Spleen (tissue), 11 donors: ENCODE results near the gene IFT52. TPM values are rescaled to one million over a fixed set of nuclear protein-coding genes. Genes with fewer than 3 reads are reported as not detected.

Source experiments
- DNase-seq: peaks from one replicate; pipeline ENCODE4 v3.0.0-alpha.2; 2020
- H3K27ac ChIP-seq, 8 donors: fragments of 200-600 bp; sonication (generic) in 7 of 8; 1 replicate in 4 of 8; 2 replicates in 4 of 8; pipeline versions ENCODE4 v1.5.0 to v1.8.0; 2016 to 2021; ENCODE audit warnings: inconsistent platforms in 4 of 8, mild to moderate bottlenecking in 4 of 8, moderate library complexity in 1 of 8
- H3K27me3 ChIP-seq, 7 donors: fragments of 200-600 bp; sonication (generic) in 6 of 7; replicated peaks in 1 of 7; 1 replicate in 4 of 7; 2 replicates in 3 of 7; pipeline versions ENCODE4 v1.5.0 to v1.8.0; 2016 to 2021; ENCODE audit warnings: inconsistent platforms in 3 of 7, mild to moderate bottlenecking in 1 of 7
- H3K36me3 ChIP-seq, 6 donors: fragments of 200-600 bp; sonication (generic) in 5 of 6; 1 replicate in 4 of 6; 2 replicates in 2 of 6; pipeline versions ENCODE4 v1.5.0 to v1.8.0; 2016 to 2021; ENCODE audit warnings: inconsistent platforms in 2 of 6
- H3K4me1 ChIP-seq, 6 donors: fragments of 200-600 bp; sonication (generic) in 5 of 6; 1 replicate in 3 of 6; 2 replicates in 3 of 6; pipeline versions ENCODE4 v1.5.0 to v1.8.0; 2016 to 2021; ENCODE audit warnings: inconsistent platforms in 3 of 6
- H3K4me3 ChIP-seq, 8 donors: fragments of 200-600 bp; sonication (generic) in 7 of 8; 1 replicate in 4 of 8; 2 replicates in 4 of 8; pipeline versions ENCODE4 v1.5.0 to v1.8.0; 2016 to 2021; ENCODE audit warnings: inconsistent platforms in 4 of 8, mild to moderate bottlenecking in 4 of 8, moderate library complexity in 2 of 8
- H3K9me3 ChIP-seq, 8 donors: fragments of 200-600 bp; sonication (generic) in 7 of 8; 1 replicate in 4 of 8; 2 replicates in 4 of 8; pipeline versions ENCODE4 v1.5.0 to v1.8.0; 2016 to 2021; ENCODE audit warnings: inconsistent platforms in 4 of 8
- POLR2A ChIP-seq, 3 donors: fragments of 450-650 bp; IDR thresholded peaks; one replicate each; pipeline ENCODE4 v1.5.1; 2017; ENCODE audit warnings: antibody characterized with exemption in 3 of 3, mild to moderate bottlenecking in 1 of 3
- POLR2AphosphoS5 ChIP-seq, 3 donors: sonication (generic); formaldehyde crosslinking; IDR thresholded peaks; one replicate each; pipeline ENCODE4 v1.5.1; 2017; ENCODE audit warnings: antibody characterized with exemption in 3 of 3
- WGBS, 5 donors: extraction: QIAGEN DNeasy Blood & Tissue Kit in 3 of 5; methylation state at CpG; one replicate each; pipeline versions ENCODE4 v1.1.5 to v1.1.7; 2013 to 2018; 5-methylcytosine and 5-hydroxymethylcytosine counted together
- intact Hi-C: fragments of 100-400 bp; cut with DNase I; formaldehyde crosslinking; loops from one replicate; pipeline ENCODE4 v1.15.0; 2023; ENCODE audit warnings: low total_unique reads
- polyA plus RNA-seq, 3 donors: library from polyadenylated mRNA; stranded (reverse); fragments of 200-250 nt; gene quantifications; one replicate each; pipeline ENCODE4 v1.2.1, GENCODE V29; 2013
- total RNA-seq, 7 donors: library from RNA; depleted of rRNA in 3 of 7; stranded (reverse); fragments of >200 nt in 3 of 7; fragmentation: NEBNext Ultra II Directional in 4 of 7; extraction: Animal tissue kit (Norgen Biotek cat#: 25700) in 4 of 7; gene quantifications; one replicate each; pipeline versions ENCODE4 v1.1.0 to v1.2.1, GENCODE V29; 2016 to 2021
- TF ChIP-seq, protein P1 (sequence below), 11 experiments: fragments of 200-600 bp in 7 of 11; fragments of 450-650 bp in 4 of 11; sonication (generic) in 4 of 11; IDR thresholded peaks in 8 of 11; conservative IDR thresholded peaks in 3 of 11; 1 replicate in 7 of 11; 2 replicates in 4 of 11; pipeline versions ENCODE4 v1.4.0 to v1.8.0; 2016 to 2021; ENCODE audit warnings: antibody characterized with exemption in 11 of 11, inconsistent platforms in 4 of 11, mild to moderate bottlenecking in 1 of 11
- donor health status: healthy with polysubstance abuse.
- donor health status: DM: no; HTN: no; CAD: no; lungs with moderate emphysema.
- donor health status: DM: no; HTN: no; CAD: no.
- donor health status: Bipolar disorder and iron deficiency.
- donor health status: healthy.
- donor health status: DM: no; HTN: no; CAD: no.
- donor health status: DM: yes; HTN: yes; CAD: no.

IFT52 gene
- total and polyA plus RNA-seq, 10 donors: 14.4 to 26.4 (median 18.6) TPM

DNA sequence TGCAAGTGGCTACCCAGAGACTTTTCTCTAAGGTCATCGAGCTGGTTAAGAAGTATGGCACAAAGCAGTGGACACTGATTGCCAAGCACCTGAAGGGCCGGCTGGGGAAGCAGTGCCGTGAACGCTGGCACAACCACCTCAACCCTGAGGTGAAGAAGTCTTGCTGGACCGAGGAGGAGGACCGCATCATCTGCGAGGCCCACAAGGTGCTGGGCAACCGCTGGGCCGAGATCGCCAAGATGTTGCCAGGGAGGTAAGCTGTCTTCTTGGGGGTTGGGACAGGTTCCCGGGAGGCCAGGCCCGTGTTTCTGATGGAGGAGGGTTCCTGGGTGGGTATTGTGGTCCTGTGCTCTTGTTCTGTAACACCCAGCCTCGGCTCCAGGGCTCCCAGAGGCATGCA is 96.1 kb downstream of the IFT52 start:
- Histone ChIP-seq H3K36me3 (peaks cover 0 to 37% (median 0%) of the 10 kb centered on the region in 6 donors), H3K4me1 (peaks cover 0 to 14% (median 4%) of the 10 kb centered on the region in 6 donors), H3K27me3 (no peaks in the 10 kb centered on the region), H3K4me3 (no peak overlapping the region), H3K27ac (no peak overlapping the region), H3K9me3 (no peaks in the 10 kb centered on the region)
- intact Hi-C loops: no loop called here
- WGBS, 5 donors: 91 to 97% (median 95%) methylated on average over 13 of the region's 13 CpGs
- DNase-seq: no peak
- TF ChIP-seq, protein P1, sequence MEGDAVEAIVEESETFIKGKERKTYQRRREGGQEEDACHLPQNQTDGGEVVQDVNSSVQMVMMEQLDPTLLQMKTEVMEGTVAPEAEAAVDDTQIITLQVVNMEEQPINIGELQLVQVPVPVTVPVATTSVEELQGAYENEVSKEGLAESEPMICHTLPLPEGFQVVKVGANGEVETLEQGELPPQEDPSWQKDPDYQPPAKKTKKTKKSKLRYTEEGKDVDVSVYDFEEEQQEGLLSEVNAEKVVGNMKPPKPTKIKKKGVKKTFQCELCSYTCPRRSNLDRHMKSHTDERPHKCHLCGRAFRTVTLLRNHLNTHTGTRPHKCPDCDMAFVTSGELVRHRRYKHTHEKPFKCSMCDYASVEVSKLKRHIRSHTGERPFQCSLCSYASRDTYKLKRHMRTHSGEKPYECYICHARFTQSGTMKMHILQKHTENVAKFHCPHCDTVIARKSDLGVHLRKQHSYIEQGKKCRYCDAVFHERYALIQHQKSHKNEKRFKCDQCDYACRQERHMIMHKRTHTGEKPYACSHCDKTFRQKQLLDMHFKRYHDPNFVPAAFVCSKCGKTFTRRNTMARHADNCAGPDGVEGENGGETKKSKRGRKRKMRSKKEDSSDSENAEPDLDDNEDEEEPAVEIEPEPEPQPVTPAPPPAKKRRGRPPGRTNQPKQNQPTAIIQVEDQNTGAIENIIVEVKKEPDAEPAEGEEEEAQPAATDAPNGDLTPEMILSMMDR (IDR thresholded peaks at IDR 0.05 in 8 of 11, conservative IDR thresholded peaks at IDR 0.05 in 3 of 11): no peak
- no peak for TF ChIP-seq POLR2A (IDR thresholded peaks at IDR 0.05)
- TF ChIP-seq POLR2AphosphoS5 (IDR thresholded peaks at IDR 0.05): no peak

GRCh38 chr20:43689165-43689564 is 98.4 kb downstream of the IFT52 start:
- WGBS, 5 donors: 81 to 98% (median 95%) methylated on average over 4 of the region's 4 CpGs
- TF ChIP-seq POLR2A (IDR thresholded peaks at IDR 0.05) (no peak), POLR2AphosphoS5 (IDR thresholded peaks at IDR 0.05) (no peak)
- TF ChIP-seq, protein P1 (IDR thresholded peaks at IDR 0.05 in 8 of 11, conservative IDR thresholded peaks at IDR 0.05 in 3 of 11): no peak

DNA sequence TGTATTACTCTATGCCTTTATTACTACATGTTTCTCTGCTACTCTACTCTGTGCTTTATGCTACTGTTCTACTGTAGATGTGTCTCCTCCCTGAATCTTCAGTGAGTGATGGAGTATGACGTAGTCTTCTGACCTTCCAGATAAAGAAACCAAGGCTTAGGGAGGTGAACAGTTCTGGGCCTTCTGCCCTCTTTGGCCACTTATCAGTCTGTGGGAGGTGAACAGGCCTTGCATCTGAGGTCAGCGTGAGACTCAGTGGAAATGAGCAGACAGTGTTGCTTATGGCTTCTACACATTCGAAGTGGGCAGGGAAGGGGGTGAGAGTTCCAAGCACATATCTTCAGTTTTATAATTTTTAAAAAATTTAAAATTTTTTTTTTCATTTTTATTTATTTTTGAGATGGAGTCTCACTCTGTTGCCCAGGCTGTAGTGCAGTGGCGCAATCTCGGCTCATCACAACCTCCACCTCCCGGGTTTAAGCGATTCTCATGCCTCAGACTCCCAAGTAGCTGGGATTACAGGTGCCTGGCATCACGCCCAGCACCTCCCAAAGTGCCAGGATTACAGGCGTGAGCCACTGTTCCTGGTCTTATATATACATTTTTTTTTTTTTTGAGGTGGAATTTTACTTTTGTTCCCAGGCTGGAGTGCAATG is 100.3 kb downstream of the IFT52 start:
- Histone ChIP-seq H3K27ac (no peak overlapping the region), H3K9me3 (no peaks in the 10 kb centered on the region), H3K4me1 (peaks cover 0 to 5% (median 0%) of the 10 kb centered on the region in 6 donors), H3K4me3 (no peak overlapping the region), H3K27me3 (no peaks in the 10 kb centered on the region), H3K36me3 (peaks cover 0 to 56% (median 0%) of the 10 kb centered on the region in 6 donors)
- intact Hi-C loops: loop anchor here (5.0 kb wide), 2 partner anchors 154 to 244 kb away; no protein-coding TSS in a partner anchor
- no peak for DNase-seq
- WGBS, 5 donors: 92 to 97% (median 93%) methylated on average over 9 of the region's 9 CpGs
- TF ChIP-seq POLR2A (IDR thresholded peaks at IDR 0.05) (no peak), POLR2AphosphoS5 (IDR thresholded peaks at IDR 0.05) (no peak)
- TF ChIP-seq, protein P1 (IDR thresholded peaks at IDR 0.05 in 8 of 11, conservative IDR thresholded peaks at IDR 0.05 in 3 of 11): no peak

More at GRCh38 chr20:43689165-43689564, 98.4 kb downstream of the IFT52 start:
- peaks cover 0 to 46% (median 0%) of the 10 kb centered on the region in 6 donors for H3K36me3 ChIP-seq
- no peak for DNase-seq
- intact Hi-C loops: no loop called here
- no peaks in the 10 kb centered on the region for H3K9me3 ChIP-seq
- no peak overlapping the region for H3K27ac ChIP-seq
- peaks cover 0 to 5% (median 0%) of the 10 kb centered on the region in 6 donors for H3K4me1 ChIP-seq
- no peaks in the 10 kb centered on the region for H3K27me3 ChIP-seq
- no peak overlapping the region for H3K4me3 ChIP-seq

GRCh38 chr20:43691928-43692524 is 101.3 kb downstream of the IFT52 start:
- Histone ChIP-seq H3K4me3 (no peak overlapping the region), H3K36me3 (peaks cover 0 to 53% (median 0%) of the 10 kb centered on the region in 6 donors), H3K4me1 (peaks cover 0 to 5% (median 0%) of the 10 kb centered on the region in 6 donors), H3K27ac (no peak overlapping the region), H3K9me3 (no peaks in the 10 kb centered on the region), H3K27me3 (no peaks in the 10 kb centered on the region)
- DNase-seq: peak; percentile 87
- intact Hi-C loops: loop anchor here (5.0 kb wide), 2 partner anchors 155 to 245 kb away; no protein-coding TSS in a partner anchor
- 78 to 96% (median 86%) methylated on average over 2 to 5 of the region's 5 CpGs for WGBS, 5 donors
- TF ChIP-seq POLR2AphosphoS5 (IDR thresholded peaks at IDR 0.05): no peak
- TF ChIP-seq, protein P1 (IDR thresholded peaks at IDR 0.05 in 8 of 11, conservative IDR thresholded peaks at IDR 0.05 in 3 of 11): peak in 10 of 11 experiments; percentile 11 to 74 (median 58)
- TF ChIP-seq POLR2A (IDR thresholded peaks at IDR 0.05): no peak
